Memory B cell (primary cell): Measurements from ENCODE around the gene PTPRM.

Experiments
- ATAC-seq: fragments of 150-1000 bp; cut with Tn5 transposase; 2 replicates; pipeline ENCODE4 v1.10.0; 2021; ENCODE audit warnings: low read depth, mild to moderate bottlenecking, moderate library complexity
- DNase-seq, 2 donors: peaks; one replicate each; pipeline ENCODE4 v3.0.0; 2022; ENCODE audit warnings: low spot score in 2 of 2
- H3K27ac Mint-ChIP-seq: one replicate; pipeline ENCODE4 v1.8.0; 2022; ENCODE audit warnings: mild to moderate bottlenecking, moderate library complexity, mixed read lengths
- H3K27me3 Mint-ChIP-seq: one replicate; pipeline ENCODE4 v1.8.0; 2022; ENCODE audit warnings: mixed read lengths
- H3K36me3 Mint-ChIP-seq: one replicate; pipeline ENCODE4 v1.8.0; 2022; ENCODE audit warnings: mild to moderate bottlenecking, mixed read lengths
- H3K4me1 Mint-ChIP-seq: one replicate; pipeline ENCODE4 v1.8.0; 2022; ENCODE audit warnings: mixed read lengths
- H3K4me3 Mint-ChIP-seq: one replicate; pipeline ENCODE4 v1.8.0; 2022; ENCODE audit warnings: mild to moderate bottlenecking, moderate library complexity, mixed read lengths
- H3K9me3 Mint-ChIP-seq: one replicate; pipeline ENCODE4 v1.8.0; 2022; ENCODE audit warnings: mixed read lengths

The PTPRM gene

DNA sequence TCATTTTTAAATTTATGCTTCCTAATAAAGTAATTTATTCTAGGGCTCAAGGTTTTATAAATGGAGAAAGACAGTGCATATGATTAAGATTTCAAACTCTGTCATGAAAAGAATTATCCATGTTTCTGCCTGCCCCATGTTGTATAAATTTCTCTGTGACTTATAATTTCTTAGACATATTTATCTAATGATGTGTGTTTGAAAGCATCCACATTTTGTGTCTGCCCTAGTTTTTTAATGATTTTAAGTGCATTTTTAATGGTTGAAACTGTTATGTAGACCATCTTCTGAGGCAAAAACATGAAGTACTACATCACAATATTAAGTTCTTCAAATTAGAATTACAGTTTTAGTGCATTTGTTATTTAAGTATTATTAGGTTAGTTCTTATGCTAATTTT lies 71.2 kb downstream of the PTPRM start:
- Mint-ChIP-seq H3K27ac (no peak overlapping the region), H3K4me3 (no peak overlapping the region), H3K9me3 (peaks cover 4% of the 10 kb centered on the region), H3K4me1 (no peaks in the 10 kb centered on the region), H3K36me3 (no peaks in the 10 kb centered on the region), H3K27me3 (no peaks in the 10 kb centered on the region)
- ATAC-seq (no peak), DNase-seq (no peak)

DNA sequence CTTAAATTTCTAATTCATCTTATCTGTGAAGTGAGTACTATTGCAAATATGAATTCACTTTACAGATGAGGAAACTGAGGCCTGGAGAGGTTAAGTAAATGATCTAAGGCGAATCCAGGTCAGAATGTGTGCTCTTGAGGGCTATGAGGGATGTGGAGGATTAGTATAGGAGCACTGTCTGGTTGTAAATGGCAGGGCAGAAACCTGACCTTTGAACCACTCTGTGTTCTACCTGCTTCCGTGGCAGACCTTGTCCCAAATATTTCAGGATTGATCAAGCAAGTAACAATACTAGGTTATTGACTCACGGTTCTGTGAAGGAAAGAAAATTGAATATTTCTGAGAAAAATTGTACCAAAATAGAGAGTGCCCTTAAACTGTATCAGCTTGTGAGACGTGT lies 74.7 kb downstream of the PTPRM start:
- H3K27me3 Mint-ChIP-seq: no peaks in the 10 kb centered on the region
- H3K9me3 Mint-ChIP-seq: no peaks in the 10 kb centered on the region
- no peaks in the 10 kb centered on the region for H3K4me1 Mint-ChIP-seq
- H3K4me3 Mint-ChIP-seq: no peak overlapping the region
- DNase-seq (no peak), ATAC-seq (no peak)
- H3K36me3 Mint-ChIP-seq: no peaks in the 10 kb centered on the region
- H3K27ac Mint-ChIP-seq: no peak overlapping the region

DNA sequence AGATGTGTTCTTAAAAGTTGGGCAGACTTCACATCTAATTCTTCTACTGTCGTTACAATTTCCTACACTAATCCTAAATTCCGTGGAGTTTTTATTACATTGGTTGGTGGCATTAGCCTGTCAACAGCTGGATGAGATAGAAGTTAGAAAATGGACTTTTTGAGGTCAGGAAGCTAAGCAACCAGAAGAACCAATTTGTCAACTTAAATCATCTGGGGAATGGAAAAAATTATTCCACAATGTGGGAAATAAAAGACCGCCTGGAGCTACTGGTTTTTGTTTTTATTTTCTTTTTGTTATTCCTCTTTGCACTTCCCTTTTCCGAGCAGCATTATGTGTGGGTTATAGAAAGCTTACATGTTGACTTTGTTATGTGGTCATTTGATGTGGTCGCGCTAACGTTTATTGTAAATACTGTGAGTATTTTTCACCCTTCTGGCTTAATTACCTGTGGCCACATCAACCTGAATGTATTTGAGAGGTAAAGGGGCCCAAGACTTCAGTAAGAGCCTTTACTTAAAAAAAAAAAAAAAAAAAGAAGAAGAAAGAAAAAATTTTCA lies 75.3 kb downstream of the PTPRM start:
- H3K4me3 Mint-ChIP-seq: no peak overlapping the region
- ATAC-seq: no peak
- no peaks in the 10 kb centered on the region for H3K4me1 Mint-ChIP-seq
- H3K27ac Mint-ChIP-seq: no peak overlapping the region
- no peaks in the 10 kb centered on the region for H3K27me3 Mint-ChIP-seq
- DNase-seq: no peak
- H3K9me3 Mint-ChIP-seq: no peaks in the 10 kb centered on the region
- no peaks in the 10 kb centered on the region for H3K36me3 Mint-ChIP-seq

DNA sequence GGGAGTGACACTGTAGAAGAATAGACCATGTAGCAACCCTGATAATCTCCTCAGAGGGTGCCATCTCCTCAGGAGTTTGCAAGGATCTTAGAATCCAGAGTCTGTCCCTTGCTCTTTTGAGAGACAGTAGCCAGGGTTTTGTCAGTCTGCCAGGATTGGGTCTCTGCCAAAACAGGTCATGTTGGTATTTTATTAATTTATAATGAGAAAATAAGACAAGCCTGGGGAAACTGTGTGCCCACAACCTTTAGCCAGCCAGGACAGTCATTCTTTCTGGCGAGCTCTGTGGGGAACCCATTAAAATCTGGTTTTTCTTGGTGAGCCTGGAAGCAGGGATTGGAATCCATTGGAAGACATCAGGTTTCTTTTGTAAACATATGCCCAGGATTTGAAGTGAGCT lies 78.6 kb downstream of the PTPRM start:
- H3K4me1 Mint-ChIP-seq: no peaks in the 10 kb centered on the region
- no peak overlapping the region for H3K4me3 Mint-ChIP-seq
- no peak for DNase-seq
- no peak for ATAC-seq
- H3K9me3 Mint-ChIP-seq: peaks cover 3% of the 10 kb centered on the region
- H3K36me3 Mint-ChIP-seq: no peaks in the 10 kb centered on the region
- H3K27ac Mint-ChIP-seq: no peak overlapping the region
- no peaks in the 10 kb centered on the region for H3K27me3 Mint-ChIP-seq

DNA sequence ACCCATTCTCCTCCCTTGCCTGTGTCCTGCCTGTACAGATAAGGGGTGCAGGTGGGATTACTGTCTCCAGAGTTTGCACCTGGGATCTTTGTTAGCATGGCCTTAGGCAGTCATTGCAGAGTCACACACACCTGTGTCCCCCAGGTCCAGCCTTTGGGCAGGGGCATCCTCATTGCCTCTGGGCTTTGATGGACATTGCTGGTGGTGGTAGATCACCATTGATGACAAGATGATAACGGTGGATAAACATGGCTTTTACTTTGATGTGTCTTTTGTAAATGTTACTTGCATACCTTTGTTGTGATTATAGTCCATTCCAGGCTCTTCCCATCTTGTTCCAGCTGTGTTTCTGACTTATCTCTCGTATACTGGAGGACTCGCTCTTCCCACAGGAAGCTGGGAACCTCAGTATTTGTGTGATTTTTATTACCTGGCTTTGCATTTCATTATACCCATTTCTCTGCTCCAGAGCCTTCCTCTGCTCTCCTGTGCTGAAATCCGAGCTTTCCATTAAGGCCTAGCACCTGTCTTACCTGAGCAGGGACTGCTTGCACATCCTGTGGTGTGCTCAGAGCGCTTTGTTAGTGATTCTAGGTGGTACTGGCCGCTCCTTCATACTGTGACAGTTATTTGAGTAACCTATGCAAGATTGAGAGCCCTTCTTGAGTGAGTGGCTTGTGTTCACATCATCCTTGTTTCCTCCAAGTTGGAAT lies 79.2 kb downstream of the PTPRM start:
- peaks cover 3% of the 10 kb centered on the region for H3K9me3 Mint-ChIP-seq
- H3K27ac Mint-ChIP-seq: no peak overlapping the region
- no peaks in the 10 kb centered on the region for H3K4me1 Mint-ChIP-seq
- ATAC-seq: no peak
- H3K36me3 Mint-ChIP-seq: no peaks in the 10 kb centered on the region
- no peak for DNase-seq
- no peak overlapping the region for H3K4me3 Mint-ChIP-seq
- no peaks in the 10 kb centered on the region for H3K27me3 Mint-ChIP-seq

DNA sequence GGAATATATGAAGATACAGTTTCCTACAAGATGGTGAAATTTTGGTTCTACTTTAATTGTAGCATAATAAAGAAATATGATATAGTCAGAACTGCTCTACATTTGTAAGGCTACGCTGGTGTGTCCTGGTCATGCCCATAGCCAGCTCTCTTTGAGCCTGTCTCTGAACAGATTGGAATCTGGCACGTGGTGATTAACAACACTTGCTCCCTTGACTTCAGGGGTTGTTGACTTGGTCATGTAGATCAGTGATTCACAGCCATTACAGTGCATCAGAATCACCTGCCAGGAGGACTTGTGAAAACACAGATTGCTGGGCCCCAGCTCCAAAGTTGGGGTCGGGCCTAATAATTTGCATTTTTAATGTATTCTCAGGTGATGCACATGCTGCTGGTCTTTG lies 80.4 kb downstream of the PTPRM start:
- Mint-ChIP-seq H3K27ac (no peak overlapping the region), H3K9me3 (peaks cover 3% of the 10 kb centered on the region), H3K36me3 (no peaks in the 10 kb centered on the region), H3K4me3 (no peak overlapping the region), H3K27me3 (no peaks in the 10 kb centered on the region), H3K4me1 (no peaks in the 10 kb centered on the region)
- DNase-seq (no peak), ATAC-seq (no peak)

DNA sequence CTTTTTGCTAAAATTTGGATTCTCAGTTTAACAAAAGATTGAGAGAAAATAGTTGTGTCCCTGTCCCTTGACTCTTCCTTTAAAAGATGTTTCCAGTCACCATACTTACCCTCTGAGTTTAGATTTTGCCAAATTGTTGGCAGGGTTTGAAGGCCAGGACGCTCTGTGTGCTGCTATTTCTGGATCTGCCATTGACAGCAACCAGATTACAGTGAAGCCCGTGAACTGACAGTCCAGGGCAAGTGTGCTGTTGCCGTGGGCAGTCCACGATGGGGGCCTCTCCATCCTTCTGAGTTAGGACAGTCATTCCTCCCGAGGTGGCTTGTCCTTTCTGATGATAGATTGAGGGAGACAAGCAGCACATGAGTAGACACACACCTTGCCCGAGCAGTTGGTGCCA lies 89.9 kb downstream of the PTPRM start:
- peaks cover 4% of the 10 kb centered on the region for H3K9me3 Mint-ChIP-seq

DNA sequence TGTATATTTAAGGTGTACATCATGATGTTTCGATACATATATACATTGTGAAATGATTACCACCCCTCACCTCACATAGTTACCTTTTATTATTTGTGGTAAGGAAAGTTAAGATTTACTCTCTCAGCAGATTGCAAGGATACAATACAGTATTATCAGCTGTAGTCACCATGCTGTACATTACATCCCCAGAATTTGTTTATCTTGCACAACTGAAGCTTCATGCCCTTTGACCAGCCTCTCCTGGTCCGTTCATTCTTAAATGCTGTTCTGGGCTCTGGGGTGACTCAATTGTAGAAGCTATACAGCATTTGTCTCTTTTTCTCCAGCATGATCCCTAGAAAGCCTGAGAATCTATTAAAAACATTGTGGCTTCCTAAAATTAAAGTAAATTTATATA lies 90.8 kb downstream of the PTPRM start:
- Mint-ChIP-seq H3K27me3 (no peaks in the 10 kb centered on the region), H3K4me3 (no peak overlapping the region), H3K9me3 (peaks cover 4% of the 10 kb centered on the region), H3K27ac (no peak overlapping the region), H3K4me1 (no peaks in the 10 kb centered on the region), H3K36me3 (no peaks in the 10 kb centered on the region)
- DNase-seq (no peak), ATAC-seq (no peak)

More for the DNA sequence above, 89.9 kb downstream of the PTPRM start:
- Mint-ChIP-seq H3K4me3 (no peak overlapping the region), H3K4me1 (no peaks in the 10 kb centered on the region), H3K36me3 (no peaks in the 10 kb centered on the region), H3K27me3 (no peaks in the 10 kb centered on the region), H3K27ac (no peak overlapping the region)
- no peak for DNase-seq
- no peak for ATAC-seq

DNA sequence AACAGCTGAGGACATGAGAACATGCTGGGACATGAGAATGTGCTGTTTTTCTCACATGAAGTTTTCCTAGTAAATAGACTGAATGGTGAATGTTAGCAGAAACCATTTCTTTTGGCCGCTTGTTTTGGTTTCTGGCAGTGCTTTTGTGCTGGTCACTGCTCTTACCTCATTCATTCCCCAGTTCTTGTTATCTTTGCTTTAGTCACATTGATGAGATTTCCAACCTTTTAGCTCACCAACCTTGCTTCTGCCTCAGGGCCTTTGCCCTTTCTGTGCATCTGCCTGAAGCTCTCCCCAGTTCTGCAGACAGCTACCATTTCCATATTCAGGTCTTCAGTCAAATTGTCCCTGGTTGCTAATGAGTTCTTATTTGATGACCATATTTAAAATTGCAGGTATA lies 91.6 kb downstream of the PTPRM start:
- no peaks in the 10 kb centered on the region for H3K36me3 Mint-ChIP-seq
- no peak overlapping the region for H3K4me3 Mint-ChIP-seq
- H3K4me1 Mint-ChIP-seq: no peaks in the 10 kb centered on the region
- no peak overlapping the region for H3K27ac Mint-ChIP-seq
- no peaks in the 10 kb centered on the region for H3K27me3 Mint-ChIP-seq
- H3K9me3 Mint-ChIP-seq: peaks cover 1% of the 10 kb centered on the region
- no peak for ATAC-seq
- no peak for DNase-seq

DNA sequence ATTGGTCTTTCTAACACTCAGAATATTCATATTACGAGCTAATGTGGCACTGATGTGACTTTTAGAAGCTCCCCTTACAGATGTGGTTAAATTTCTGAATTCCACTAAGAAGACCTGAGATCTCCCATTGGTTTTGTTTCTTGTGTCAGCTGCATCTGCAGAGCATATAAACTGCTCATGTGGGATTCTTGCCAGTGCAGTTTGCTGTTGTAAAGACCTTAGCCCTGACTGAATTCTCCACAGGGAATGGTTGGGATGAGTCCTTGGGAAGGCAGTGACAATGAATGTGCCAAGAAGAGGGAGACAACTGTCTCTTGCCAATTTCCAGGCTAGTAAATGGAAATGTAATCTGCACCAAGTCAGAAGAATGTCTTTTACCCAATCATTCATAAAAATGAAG lies 94.1 kb downstream of the PTPRM start:
- Mint-ChIP-seq H3K9me3 (peaks cover 1% of the 10 kb centered on the region), H3K36me3 (no peaks in the 10 kb centered on the region), H3K27me3 (no peaks in the 10 kb centered on the region), H3K4me3 (no peak overlapping the region), H3K27ac (no peak overlapping the region), H3K4me1 (no peaks in the 10 kb centered on the region)
- no peak for DNase-seq
- no peak for ATAC-seq

DNA sequence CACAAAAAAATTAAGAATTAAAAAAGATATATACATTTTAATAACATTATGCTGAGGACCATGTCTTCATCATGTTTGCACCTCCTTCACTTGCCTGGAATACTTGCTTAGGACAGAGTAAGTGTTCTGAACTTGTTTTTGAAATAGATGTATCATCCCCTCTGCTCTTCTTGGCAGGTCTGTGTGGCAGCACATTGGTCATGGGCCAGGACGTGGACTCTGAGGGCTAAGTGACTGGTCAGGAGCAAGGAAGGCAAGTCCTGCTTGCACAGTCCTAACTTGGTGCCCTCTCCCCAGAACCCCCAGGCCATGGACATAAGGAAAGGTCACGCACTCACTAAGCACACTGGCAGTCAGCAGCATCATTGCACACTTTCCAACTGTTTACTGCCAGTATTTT lies 95.8 kb downstream of the PTPRM start:
- Mint-ChIP-seq H3K4me3 (no peak overlapping the region), H3K9me3 (no peaks in the 10 kb centered on the region), H3K27me3 (no peaks in the 10 kb centered on the region), H3K4me1 (no peaks in the 10 kb centered on the region), H3K36me3 (no peaks in the 10 kb centered on the region), H3K27ac (no peak overlapping the region)
- DNase-seq (no peak), ATAC-seq (no peak)

DNA sequence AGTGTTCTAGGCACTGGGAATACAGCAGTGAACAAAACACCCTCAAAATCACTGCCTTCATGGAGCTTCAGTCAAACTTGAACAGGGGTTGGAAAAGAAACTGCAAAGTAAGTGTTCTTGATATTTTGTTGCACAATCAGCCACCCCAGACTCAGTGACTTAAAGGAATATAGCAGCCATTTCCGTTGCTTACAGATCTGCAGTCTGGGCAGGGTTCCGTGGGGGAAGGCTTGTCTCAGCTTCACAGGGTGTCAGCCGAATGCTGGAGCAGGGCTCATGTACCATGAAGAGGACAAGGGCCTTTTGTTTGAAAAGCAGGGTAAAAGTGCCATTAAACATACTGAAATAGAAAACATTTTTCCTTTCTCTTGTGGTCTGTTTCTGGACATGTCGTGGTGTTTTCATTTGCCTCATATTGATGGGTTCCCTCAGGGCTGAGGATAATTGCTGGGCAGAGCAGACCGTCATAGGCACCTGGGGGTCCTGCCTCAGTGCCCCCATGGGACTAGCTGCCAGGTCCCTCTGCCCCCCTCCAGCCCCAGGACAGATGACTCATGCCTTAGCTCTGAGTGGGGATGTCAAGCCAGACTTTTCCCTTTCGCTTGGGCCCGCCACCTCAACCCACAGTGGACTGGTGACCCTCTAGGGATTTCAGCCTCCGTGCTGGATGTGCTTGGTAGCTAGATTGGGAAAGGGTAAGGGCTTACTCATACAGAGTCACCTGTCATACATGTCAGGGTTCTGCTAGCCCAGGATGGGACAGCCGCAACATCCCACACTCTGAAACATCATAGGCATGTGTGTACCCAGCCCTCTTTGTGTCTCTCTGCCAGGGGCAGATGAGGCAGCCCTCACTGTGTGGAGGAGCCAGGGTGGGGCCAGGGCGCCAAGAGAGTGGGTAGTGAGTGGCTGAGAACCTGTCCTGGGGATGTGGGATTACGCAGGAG lies 96.5 kb downstream of the PTPRM start:
- Mint-ChIP-seq H3K27me3 (no peaks in the 10 kb centered on the region), H3K4me3 (no peak overlapping the region), H3K27ac (no peak overlapping the region), H3K36me3 (no peaks in the 10 kb centered on the region), H3K4me1 (no peaks in the 10 kb centered on the region), H3K9me3 (no peaks in the 10 kb centered on the region)
- ATAC-seq: no peak
- no peak for DNase-seq

DNA sequence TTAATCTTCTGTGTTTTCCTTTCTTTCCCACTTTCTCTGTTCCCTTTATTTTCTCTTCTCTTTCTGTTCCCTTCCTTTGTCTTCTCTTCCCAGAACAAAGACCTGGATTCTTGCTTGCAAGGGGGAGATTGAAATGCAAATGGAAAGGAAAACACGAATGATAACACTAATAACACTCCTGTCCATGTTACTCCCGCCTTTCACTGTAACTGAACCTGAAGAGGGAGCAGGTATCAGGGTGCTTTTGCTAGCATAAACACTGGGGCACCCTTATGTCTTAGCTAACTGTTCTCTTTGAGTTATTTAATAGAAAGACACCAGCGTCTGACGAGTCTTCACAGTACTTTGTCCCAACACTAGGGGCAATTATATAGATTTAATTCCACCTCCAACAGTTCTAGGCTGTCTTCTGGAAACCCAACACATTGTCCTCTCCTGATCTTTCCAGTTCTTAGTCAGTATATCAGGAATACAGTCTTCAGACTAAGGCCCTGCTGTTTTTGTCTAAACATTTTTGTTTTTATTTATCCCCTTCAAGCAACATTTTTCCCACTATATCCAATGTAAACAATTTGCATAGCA lies 99.2 kb downstream of the PTPRM start:
- Mint-ChIP-seq H3K27ac (no peak overlapping the region), H3K4me1 (no peaks in the 10 kb centered on the region), H3K27me3 (no peaks in the 10 kb centered on the region), H3K9me3 (no peaks in the 10 kb centered on the region), H3K4me3 (no peak overlapping the region), H3K36me3 (no peaks in the 10 kb centered on the region)
- DNase-seq (no peak), ATAC-seq (no peak)

DNA sequence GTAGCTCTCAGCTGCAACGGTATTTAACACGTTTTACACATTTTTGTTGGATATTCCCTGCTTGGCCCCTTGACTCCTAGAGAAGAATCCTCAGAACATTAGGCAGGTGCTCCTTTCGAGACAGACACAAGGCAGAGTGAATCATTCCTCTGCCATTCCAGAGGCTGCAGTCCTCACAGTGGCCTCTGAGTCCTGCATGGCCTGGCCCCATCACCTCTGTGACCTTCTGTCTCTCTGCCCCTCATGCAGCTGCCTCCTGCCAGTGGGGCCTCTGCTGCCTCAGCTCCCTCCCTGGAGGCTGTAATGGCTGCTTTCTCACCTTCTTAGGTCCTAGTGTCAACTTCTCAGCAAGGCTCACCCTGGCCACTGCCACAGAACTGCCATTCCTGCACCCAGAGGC lies 101.3 kb downstream of the PTPRM start:
- ATAC-seq (no peak), DNase-seq (no peak)
- H3K27ac Mint-ChIP-seq: no peak overlapping the region
- H3K36me3 Mint-ChIP-seq: no peaks in the 10 kb centered on the region
- no peaks in the 10 kb centered on the region for H3K4me1 Mint-ChIP-seq
- H3K9me3 Mint-ChIP-seq: no peaks in the 10 kb centered on the region
- H3K4me3 Mint-ChIP-seq: no peak overlapping the region
- H3K27me3 Mint-ChIP-seq: no peaks in the 10 kb centered on the region
